ENCODE data around the gene CDKN2C.

GRCh38 chr1:50930193-50930592 is 39.9 kb upstream of the CDKN2C start:
- TF ChIP-seq CTCF (IDR thresholded peaks at IDR 0.05) (no peak), POLR2AphosphoS5 (IDR thresholded peaks at IDR 0.05) (no peak), POLR2A (IDR thresholded peaks at IDR 0.05) (no peak)

All from stomach (tissue), 4 donors.